HG03520 (cell line): Measurements from ENCODE around the gene RNU6-1.

Source experiments
- ATAC-seq: cut with Tn5 transposase; IDR thresholded peaks from one replicate; pipeline ENCODE4 v1.9.1; 2021; ENCODE audit warnings: mild to moderate bottlenecking, moderate library complexity; ENCODE audit not compliant: unreplicated experiment

RNU6-1 gene

GRCh38 chr15:67822537-67823313 is 17.1 kb downstream of the RNU6-1 start:
- no peak for ATAC-seq

GRCh38 chr15:67821784-67822440 is 17.9 kb downstream of the RNU6-1 start:
- ATAC-seq, result no peak

- ATAC-seq, result no peak
Measured at GRCh38 chr15:67820992-67821783, 18.7 kb downstream of the RNU6-1 start.

GRCh38 chr15:67820122-67820991 is 19.5 kb downstream of the RNU6-1 start:
- no peak for ATAC-seq

- no peak for ATAC-seq
Measured at GRCh38 chr15:67819636-67820035, 20.2 kb downstream of the RNU6-1 start.

DNA sequence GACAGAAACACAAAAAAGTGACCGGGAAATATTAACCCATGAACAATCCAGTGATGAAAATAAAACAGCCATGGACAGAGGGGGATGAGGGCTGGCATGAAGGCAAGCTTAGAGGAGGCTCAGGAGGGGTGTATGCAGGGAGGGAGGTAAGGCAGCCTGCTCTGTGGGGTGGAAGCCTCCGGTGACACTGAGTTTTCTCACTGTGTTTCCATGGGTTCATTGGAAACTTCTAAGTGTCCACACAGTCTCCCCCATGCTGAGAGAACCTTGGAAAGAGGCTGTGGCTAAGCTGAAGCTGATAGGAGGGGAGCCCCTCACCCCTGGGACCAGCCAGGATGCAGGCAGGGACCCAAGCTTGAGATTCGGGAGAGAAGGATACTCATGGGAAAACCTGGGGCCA is 21.4 kb downstream of the RNU6-1 start:
- no peak for ATAC-seq

GRCh38 chr15:67816668-67817067 is 23.2 kb downstream of the RNU6-1 start:
- ATAC-seq, result no peak

GRCh38 chr15:67815036-67815592 is 24.7 kb downstream of the RNU6-1 start:
- no peak for ATAC-seq

- ATAC-seq, result no peak
Measured at GRCh38 chr15:67813104-67813634, 26.7 kb downstream of the RNU6-1 start.

GRCh38 chr15:67812241-67812644 is 27.6 kb downstream of the RNU6-1 start:
- ATAC-seq, result no peak

- no peak for ATAC-seq
Measured at GRCh38 chr15:67809866-67810265, 30.0 kb downstream of the RNU6-1 start.

DNA sequence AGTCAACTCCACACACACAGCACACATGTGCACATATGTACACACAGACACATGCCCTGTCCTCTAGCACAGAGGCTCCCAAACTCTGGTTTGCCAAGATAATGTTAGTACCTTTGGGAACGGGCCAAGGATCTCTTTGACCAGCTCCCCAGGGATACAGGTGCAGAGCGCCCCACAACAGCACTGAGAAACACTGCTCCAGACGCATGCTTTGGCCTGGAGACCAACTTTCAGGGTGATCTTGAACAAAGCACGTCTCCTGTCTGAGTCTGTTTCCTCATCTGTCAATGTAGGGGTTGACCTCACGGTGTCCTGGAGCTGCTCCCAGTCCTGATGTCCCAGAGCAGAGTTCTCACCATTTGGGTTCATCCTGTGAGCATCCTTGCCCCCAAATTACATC is 30.4 kb downstream of the RNU6-1 start:
- ATAC-seq, result no peak

DNA sequence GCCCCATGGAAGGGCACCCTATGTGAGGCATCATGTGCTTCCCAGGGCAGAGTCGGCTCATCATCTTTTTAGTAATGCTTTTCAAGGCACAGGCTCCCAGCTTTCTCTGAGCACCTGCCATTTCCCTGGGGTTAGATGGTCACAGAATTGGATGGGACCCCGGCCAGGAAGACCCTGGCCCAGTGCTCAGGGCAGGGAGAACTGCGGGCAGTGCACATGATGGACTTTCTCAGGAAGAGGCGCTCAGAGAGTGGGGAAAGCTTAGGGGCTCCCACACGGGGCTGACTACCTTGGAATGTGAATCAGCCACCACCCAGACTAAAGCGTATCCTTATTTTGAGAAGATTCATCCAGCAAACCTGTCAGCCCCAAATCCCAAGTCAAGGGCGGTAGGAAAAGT is 31.0 kb downstream of the RNU6-1 start:
- no peak for ATAC-seq

DNA sequence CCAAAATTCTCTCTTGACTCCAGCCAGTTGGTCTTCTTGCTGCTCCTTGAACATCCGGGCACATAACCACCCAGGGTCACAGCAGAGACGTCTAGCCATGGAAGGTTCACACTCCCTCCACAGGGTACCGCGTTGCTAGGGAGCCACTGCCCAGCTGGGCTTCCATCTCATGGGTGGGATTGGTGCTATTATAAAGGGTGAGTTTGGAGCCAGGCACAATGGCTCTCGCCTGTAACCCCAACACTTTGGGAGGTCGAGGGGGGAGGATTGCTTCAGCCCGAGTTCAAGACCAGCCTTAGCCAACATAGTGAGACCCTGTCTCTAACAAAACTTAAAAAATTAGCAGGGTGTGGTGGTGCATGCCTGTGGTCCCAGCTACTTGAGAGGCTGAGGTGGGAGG is 32.0 kb downstream of the RNU6-1 start:
- ATAC-seq, result no peak

DNA sequence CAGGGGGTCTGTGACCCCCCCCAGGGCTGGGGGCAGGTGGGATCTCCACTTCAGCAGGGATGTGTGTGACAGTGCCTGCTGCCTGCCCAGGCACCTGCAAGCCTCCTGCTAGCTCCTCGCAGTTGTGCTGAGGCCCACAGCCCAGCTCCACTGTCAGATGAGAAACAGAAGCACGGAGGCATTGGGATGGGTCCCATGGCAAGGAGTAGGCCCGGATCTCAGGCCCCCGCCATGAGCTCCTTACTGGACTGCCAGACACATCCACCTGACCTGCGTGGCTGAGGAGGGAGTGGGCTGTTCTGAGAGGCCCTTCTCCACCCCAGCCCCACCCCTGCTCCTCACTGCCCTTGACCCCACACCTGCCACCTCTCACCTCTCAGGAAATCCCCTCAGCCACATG is 32.7 kb downstream of the RNU6-1 start:
- ATAC-seq, result no peak

DNA sequence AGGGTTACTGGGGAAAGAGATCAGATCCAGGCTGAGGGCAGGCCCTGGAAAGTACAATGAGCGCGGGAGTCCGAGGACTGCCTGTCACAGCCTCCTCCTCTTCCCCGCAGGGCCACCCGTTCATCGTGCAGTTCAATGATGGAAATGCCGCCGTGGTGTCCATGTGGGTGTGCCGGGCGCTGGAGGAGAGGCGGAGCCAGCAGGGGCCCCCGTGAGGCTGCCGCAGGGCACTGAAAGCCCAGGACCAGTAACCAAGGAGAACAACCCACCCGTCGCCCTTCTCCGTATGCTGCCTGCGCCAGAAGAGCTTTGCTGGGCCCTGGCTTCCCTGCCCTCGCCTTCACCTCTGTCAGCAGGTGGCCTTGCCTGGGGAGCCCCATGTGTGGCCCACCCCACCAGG is 33.3 kb downstream of the RNU6-1 start:
- ATAC-seq, result no peak

- no peak for ATAC-seq
Measured at GRCh38 chr15:67805666-67806516, 34.0 kb downstream of the RNU6-1 start.

DNA sequence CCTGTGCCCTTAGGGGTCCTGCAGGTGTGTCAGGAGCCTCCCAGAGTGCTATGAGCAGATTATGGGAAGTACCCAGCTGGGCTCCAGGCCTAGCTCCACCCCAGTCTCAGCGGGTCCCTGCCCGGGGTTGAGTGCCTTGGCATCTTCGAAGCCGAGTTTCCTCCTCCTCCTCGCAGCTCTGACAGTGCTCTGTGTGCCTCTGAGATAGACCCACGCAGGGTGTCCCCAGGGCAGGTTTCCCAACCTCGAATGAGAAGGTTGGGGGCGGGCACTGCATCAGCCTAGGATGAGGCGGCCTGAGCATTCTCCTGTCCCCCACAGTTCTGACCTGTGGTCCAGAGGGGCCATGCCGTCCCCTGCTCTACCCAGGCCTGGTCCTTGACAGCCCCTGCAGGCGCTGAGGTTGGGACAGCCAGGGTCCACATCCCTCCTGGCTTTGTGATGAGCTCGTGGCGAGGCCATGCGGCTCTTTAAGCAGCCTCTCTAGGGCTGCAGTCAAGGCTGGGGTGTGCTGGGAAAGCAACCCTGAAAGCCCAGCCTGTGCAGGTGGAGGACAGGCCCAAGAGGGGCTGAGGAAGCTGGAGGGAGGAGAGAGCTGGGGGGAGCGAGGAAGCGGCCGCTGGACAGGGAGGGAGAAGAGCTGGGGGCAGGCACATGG is 34.7 kb downstream of the RNU6-1 start:
- no peak for ATAC-seq
